ENCODE results near the gene RBMS1. TPM values are rescaled to one million over a fixed set of nuclear protein-coding genes. Genes with fewer than 3 reads are reported as not detected.

RBMS1 gene
- total RNA-seq, 1 donor: 170 TPM

DNA sequence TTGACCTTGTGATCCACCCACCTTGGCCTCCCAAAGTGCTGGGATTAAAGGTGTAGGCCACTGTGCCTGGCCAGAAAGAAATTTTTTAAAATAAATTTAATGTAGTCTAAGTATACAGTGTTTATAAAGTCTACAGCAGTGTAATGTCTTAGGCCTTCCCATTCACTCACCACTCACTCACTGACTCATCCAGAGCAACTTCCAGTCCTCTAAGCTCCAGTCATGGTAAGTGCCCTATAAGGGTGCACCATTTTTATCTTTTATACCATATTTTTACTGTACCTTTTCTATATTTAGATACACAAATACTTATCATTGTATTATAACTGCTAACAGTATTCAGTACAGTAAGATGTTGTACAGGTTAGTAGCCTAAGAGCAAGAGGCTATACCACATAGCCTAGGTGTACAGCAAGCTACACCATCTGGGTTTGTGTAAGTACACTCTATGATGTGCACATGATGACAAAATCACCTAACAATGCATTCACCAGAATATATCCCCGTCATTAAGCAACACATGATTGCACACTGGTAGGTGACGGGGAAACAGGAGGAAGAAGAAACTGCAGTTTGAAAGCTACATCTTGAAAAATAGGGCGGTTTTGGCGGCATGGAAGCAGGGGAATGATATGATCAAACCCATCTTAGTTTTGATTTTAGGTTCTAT is 188.4 kb downstream of the RBMS1 start:
- no peak overlapping the region for H3K4me3 ChIP-seq (ENCODE audit: low read depth, low read length)
- TF ChIP-seq, protein P1, sequence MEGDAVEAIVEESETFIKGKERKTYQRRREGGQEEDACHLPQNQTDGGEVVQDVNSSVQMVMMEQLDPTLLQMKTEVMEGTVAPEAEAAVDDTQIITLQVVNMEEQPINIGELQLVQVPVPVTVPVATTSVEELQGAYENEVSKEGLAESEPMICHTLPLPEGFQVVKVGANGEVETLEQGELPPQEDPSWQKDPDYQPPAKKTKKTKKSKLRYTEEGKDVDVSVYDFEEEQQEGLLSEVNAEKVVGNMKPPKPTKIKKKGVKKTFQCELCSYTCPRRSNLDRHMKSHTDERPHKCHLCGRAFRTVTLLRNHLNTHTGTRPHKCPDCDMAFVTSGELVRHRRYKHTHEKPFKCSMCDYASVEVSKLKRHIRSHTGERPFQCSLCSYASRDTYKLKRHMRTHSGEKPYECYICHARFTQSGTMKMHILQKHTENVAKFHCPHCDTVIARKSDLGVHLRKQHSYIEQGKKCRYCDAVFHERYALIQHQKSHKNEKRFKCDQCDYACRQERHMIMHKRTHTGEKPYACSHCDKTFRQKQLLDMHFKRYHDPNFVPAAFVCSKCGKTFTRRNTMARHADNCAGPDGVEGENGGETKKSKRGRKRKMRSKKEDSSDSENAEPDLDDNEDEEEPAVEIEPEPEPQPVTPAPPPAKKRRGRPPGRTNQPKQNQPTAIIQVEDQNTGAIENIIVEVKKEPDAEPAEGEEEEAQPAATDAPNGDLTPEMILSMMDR (IDR thresholded peaks at IDR 0.05; ENCODE audit: insufficient read depth, low read length): no peak
- peak; percentile 74 for DNase-seq (ENCODE audit: low read depth)

DNA sequence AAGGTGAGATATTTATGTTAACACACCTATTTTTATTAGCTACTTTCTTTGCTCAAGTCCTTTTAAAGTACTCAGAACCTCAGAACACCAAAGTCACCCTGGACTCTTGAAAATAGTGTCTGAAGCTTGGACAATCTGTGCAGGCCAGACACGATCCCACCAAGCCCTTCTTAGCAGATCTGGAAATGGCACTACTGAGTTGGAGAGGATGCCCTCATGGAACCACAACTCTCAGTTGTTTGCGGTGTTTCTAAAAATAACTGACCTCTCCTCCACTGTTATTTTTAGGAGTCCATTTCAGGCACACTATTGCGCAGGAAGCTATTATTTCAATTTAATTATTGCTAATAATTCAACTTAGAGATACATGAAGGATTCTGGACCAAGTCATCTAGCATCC is 190.1 kb downstream of the RBMS1 start:
- no peak overlapping the region for H3K4me3 ChIP-seq (ENCODE audit: low read depth, low read length)
- DNase-seq (ENCODE audit: low read depth): no peak
- TF ChIP-seq, protein P1 (IDR thresholded peaks at IDR 0.05; ENCODE audit: insufficient read depth, low read length): no peak

DNA sequence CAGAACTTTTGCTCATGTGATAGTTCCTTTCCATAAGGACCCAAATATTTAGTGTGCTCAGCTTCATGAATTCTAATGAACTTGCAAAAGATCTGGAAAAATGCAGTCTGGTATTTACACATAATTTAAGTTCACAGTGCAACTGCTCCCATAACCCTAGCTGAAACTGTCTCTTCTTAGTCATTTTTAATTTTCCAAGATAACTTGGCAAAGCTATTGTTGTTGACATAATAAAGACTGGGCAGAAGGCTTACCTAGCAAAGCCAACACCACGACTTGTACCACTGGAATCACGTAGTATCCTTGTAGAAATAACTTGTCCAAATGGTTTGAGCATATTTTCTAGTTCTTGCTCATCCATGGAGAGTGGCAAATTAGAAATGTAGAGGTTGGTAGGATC is 190.5 kb downstream of the RBMS1 start:
- no peak for DNase-seq (ENCODE audit: low read depth)
- TF ChIP-seq, protein P1 (IDR thresholded peaks at IDR 0.05; ENCODE audit: insufficient read depth, low read length): no peak

DNA sequence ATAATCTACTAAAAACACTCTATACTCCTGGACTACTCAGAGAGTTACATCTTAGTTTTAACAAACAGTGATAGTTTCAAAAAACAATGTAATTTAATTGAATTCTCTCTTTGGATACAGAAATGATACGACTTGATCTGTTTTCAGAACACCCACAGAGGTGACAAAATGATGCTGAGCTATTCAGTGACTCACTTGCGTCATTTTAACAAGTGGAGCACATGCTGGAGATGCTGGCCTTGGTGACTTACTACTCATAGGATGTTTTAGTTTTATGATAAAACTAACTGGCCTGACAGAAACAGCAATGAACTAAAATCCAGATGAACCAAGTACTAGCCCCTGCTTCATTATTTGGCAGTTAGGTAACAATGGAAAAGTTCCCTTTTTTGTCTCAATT is 192.2 kb downstream of the RBMS1 start:
- DNase-seq (ENCODE audit: low read depth): no peak
- H3K4me3 ChIP-seq (ENCODE audit: low read depth, low read length): no peak overlapping the region
- TF ChIP-seq, protein P1 (IDR thresholded peaks at IDR 0.05; ENCODE audit: insufficient read depth, low read length): no peak

More for the DNA sequence above, 190.5 kb downstream of the RBMS1 start:
- no peak overlapping the region for H3K4me3 ChIP-seq (ENCODE audit: low read depth, low read length)

DNA sequence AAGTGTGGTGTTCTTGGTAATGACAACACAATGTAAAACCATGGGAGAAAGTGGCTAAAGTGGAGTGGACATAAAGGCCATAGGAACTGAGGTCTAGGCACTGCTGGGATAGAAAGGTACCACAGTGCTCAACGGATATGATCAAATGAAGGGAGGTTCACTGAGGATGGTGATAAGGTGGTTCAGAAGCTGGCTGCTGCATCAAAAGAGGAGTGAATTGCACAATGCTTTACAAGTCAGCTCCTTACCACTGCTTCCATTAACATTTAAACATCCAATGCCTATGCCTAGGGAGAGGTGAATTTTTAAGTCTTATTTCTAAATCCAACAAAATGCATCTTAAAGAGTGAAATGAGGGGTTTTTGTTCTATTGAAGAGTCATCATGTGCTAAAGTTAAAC is 193.4 kb downstream of the RBMS1 start:
- TF ChIP-seq, protein P1 (IDR thresholded peaks at IDR 0.05; ENCODE audit: insufficient read depth, low read length): no peak
- no peak for DNase-seq (ENCODE audit: low read depth)
- H3K4me3 ChIP-seq (ENCODE audit: low read depth, low read length): no peak overlapping the region

DNA sequence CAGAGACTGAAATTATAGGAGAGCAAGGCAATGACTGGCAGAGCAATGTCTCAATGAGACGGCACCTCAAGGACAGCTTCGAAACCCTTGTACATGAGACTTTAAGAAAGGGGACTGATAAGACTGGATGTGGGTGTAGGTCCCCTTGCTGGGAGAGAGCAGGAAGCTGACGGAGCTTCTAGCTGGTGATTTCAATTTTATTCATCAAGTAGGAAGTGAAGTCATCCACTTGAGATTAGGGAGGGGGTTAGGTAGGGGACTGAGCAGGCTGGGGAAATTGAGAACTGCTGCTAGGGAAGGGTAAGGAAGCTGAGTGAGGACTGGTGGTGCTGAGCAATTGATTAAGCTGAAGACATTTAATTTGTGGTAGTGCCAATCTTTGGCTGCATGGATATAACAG is 194.1 kb downstream of the RBMS1 start:
- no peak overlapping the region for H3K4me3 ChIP-seq (ENCODE audit: low read depth, low read length)
- TF ChIP-seq, protein P1 (IDR thresholded peaks at IDR 0.05; ENCODE audit: insufficient read depth, low read length): no peak
- DNase-seq (ENCODE audit: low read depth): peak; percentile 68

DNA sequence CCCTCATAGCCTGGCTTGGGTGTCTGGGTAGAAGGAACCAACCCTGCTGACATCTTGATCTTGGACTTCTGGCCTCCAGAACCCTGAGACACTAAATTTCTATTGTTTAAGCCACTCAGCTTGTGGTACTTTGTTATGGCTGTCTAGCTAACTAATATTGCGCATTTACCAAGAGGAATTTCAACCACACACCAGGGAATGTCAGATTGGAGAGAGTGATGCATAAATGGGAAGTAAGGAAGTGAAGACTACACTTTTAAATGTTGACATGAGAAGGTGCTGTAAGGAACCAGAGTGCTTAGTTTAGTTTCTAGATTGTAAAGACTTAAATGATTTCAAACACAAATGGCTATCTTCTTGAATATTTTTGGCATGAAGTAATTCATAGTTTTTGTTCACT is 194.6 kb downstream of the RBMS1 start:
- TF ChIP-seq, protein P1 (IDR thresholded peaks at IDR 0.05; ENCODE audit: insufficient read depth, low read length): no peak
- H3K4me3 ChIP-seq (ENCODE audit: low read depth, low read length): no peak overlapping the region
- peak; percentile 60 for DNase-seq (ENCODE audit: low read depth)

Data from fibroblast of the aortic adventitia (primary cell).